Measurements from ENCODE around the gene XYLT1.
A peak's percentile ranks its signal among the peaks of the same experiment; 100 is the strongest.
"Not testable (repeated sequence)": the region's sequence is repeated elsewhere in the genome, so short reads cannot be mapped to it uniquely, and the experiment has no call there.

Gene XYLT1

DNA sequence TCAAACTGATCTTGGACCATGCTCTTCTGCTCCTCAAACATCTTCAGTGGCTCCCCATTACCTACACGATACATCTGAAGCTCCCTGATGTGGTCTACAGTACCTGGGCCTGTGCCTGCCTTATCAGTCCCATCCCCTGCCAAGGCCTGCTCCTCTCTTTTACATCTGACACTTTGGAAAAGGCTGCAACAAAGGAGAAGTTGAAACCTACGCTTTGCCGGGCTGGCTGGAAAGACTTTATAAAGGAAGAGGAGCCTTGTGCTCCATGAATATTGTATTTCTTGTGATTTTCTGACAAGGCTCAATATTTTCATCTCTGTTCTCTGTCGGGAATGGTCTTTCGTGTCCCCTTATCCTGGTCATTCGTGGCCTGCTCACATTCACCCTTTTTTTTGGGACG lies 132.5 kb downstream of the XYLT1 start:
- FAIRE-seq (no peak), DNase-seq (ENCODE audit: insufficient read length, low spot score) (no peak)
- TF ChIP-seq SPI1 (IDR thresholded peaks at IDR 0.05; ENCODE audit: low read depth, low read length) (no peak), PAX5 (IDR thresholded peaks at IDR 0.05; ENCODE audit: insufficient read depth, low read length, severe bottlenecking) (no peak), POU2F2 (IDR thresholded peaks at IDR 0.05; ENCODE audit: low read depth, low read length) (no peak), POLR2AphosphoS5 (IDR thresholded peaks at IDR 0.05; ENCODE audit: low read depth, low read length) (no peak)

DNA sequence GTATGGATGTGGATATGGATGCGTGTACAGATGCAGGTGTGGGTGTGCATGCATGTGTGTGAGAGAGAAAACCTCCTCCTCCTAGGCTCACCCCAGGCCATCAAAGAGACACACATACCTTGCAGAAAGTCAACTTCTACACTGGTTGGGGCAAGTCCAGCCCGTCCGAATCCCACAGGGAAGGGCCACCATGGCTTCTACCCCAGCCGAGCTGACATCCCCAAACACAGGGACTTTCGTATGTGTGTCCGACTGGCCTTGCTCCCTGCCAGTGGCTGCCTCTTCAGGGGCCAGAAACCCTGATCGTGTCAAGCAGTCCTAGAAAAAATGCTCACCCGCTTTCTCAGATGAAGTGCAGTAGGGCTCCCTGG lies 134.2 kb downstream of the XYLT1 start:
- TF ChIP-seq POU2F2 (IDR thresholded peaks at IDR 0.05; ENCODE audit: low read depth, low read length), result no peak
- no peak for TF ChIP-seq POLR2A (IDR thresholded peaks at IDR 0.05; ENCODE audit: low read depth, low read length)
- no peak for TF ChIP-seq POLR2AphosphoS5 (IDR thresholded peaks at IDR 0.05; ENCODE audit: low read depth, low read length)
- TF ChIP-seq PAX5 (IDR thresholded peaks at IDR 0.05; ENCODE audit: insufficient read depth, low read length, severe bottlenecking), result no peak
- TF ChIP-seq SPI1 (IDR thresholded peaks at IDR 0.05; ENCODE audit: low read depth, low read length), result no peak
- no peak for TF ChIP-seq TAF1 (IDR thresholded peaks at IDR 0.05; ENCODE audit: low read depth, low read length)
- FAIRE-seq (no peak), DNase-seq (ENCODE audit: insufficient read length, low spot score) (no peak)

DNA sequence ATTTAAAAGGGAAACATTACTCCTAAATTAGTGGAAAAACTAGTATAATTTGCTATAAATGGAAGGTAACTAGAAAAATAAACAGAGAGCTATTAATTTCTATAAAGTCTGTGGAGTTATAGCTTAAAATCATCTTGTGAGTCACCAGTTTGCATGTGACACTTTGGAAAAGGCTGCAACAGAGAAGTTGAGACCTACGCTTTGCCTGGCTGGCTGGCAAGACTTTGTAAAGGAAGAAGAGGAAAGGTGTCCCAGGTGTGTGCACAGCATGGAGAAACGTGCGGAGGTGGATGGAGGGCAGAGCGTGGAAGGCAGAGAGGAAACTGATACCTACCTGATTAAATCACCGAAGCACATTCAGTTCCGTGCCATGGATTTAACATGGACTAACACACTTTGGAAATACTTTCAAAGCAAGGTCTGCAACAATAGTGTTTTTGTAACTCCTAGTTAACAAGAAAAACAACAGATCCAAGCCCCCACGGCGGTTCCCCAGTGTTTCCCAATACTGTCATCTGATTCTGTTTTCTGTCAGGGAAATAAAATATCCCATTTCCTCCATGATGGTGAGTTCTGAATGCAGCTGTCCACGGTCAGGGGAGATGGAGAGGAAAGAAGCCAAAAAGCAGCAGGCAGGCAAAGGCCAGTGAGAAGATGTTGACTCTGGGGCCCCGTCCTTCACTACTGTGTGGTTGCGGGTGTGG lies 134.8 kb downstream of the XYLT1 start:
- TF ChIP-seq TAF1 (IDR thresholded peaks at IDR 0.05; ENCODE audit: low read depth, low read length), result no peak
- no peak for TF ChIP-seq PAX5 (IDR thresholded peaks at IDR 0.05; ENCODE audit: insufficient read depth, low read length, severe bottlenecking)
- TF ChIP-seq POLR2AphosphoS5 (IDR thresholded peaks at IDR 0.05; ENCODE audit: low read depth, low read length), result no peak
- TF ChIP-seq POU2F2 (IDR thresholded peaks at IDR 0.05; ENCODE audit: low read depth, low read length), result no peak
- no peak for TF ChIP-seq SPI1 (IDR thresholded peaks at IDR 0.05; ENCODE audit: low read depth, low read length)
- TF ChIP-seq POLR2A (IDR thresholded peaks at IDR 0.05; ENCODE audit: low read depth, low read length), result no peak
- no peak for DNase-seq (ENCODE audit: insufficient read length, low spot score)
- no peak for FAIRE-seq

DNA sequence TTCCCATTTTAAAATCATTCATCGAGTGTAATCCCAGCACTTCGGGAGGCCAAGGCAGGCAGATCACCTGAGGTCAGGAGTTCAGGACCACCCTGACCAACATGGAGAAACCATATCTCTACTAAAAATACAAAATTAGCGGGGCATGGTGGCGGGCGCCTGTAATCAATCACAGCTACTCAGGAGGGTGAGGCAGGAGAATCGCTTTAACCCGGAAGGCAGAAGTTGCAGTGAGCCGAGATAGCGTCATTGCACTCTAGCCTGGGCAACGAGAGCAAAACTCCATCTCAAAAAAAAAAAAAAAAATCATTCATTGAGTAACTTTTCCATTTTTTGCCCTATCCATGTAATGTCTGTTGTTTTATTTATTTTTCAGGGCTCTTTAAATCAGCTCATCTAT lies 135.4 kb downstream of the XYLT1 start:
- FAIRE-seq; DNase-seq (ENCODE audit: insufficient read length, low spot score): not testable (repeated sequence)

DNA sequence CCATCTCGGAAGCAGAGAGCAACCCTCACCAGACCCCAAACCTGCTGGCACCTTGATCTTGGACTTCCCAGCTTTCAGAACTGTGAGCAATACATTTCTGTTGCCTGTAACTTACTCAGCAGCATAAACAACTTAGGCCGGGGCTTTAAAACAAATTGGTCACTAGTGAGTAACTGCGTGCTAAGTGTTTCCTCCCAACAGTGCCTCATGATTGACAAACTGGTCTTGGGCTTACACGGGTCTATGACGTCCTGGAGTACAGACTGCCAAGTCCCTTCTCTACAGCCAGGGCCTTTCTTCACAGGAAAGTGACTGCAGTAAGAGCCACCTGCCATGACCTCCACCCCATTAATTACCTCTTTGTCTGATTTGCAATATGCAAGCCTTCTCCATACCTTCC lies 136.7 kb downstream of the XYLT1 start:
- FAIRE-seq (peak; percentile 5), DNase-seq (ENCODE audit: insufficient read length, low spot score) (no peak)
- TF ChIP-seq POU2F2 (IDR thresholded peaks at IDR 0.05; ENCODE audit: low read depth, low read length) (no peak), SPI1 (IDR thresholded peaks at IDR 0.05; ENCODE audit: low read depth, low read length) (no peak), POLR2A (IDR thresholded peaks at IDR 0.05; ENCODE audit: low read depth, low read length) (no peak), TAF1 (IDR thresholded peaks at IDR 0.05; ENCODE audit: low read depth, low read length) (no peak), PAX5 (IDR thresholded peaks at IDR 0.05; ENCODE audit: insufficient read depth, low read length, severe bottlenecking) (no peak), POLR2AphosphoS5 (IDR thresholded peaks at IDR 0.05; ENCODE audit: low read depth, low read length) (no peak)

DNA sequence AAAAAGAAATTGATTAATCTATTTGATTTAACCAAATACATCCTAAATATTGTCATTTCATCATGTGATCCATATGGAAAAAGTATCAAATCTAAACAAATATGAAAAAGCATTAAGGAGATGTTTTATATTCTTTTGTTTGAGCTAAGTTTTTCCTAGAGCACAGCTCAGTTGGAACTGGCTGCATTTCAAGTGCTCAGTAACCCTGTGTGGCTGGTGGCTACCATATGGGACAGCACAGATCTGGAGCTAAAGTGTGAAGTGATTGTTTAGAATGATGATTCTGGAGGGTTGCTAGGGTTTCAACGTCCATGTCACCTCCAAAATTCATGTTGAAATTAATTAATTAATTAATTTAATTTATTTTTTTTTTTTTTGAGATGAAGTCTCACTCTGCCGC lies 137.5 kb downstream of the XYLT1 start:
- no peak for TF ChIP-seq POU2F2 (IDR thresholded peaks at IDR 0.05; ENCODE audit: low read depth, low read length)
- no peak for TF ChIP-seq TAF1 (IDR thresholded peaks at IDR 0.05; ENCODE audit: low read depth, low read length)
- TF ChIP-seq POLR2A (IDR thresholded peaks at IDR 0.05; ENCODE audit: low read depth, low read length), result no peak
- no peak for TF ChIP-seq SPI1 (IDR thresholded peaks at IDR 0.05; ENCODE audit: low read depth, low read length)
- no peak for TF ChIP-seq PAX5 (IDR thresholded peaks at IDR 0.05; ENCODE audit: insufficient read depth, low read length, severe bottlenecking)
- no peak for TF ChIP-seq POLR2AphosphoS5 (IDR thresholded peaks at IDR 0.05; ENCODE audit: low read depth, low read length)
- FAIRE-seq (no peak), DNase-seq (ENCODE audit: insufficient read length, low spot score) (no peak)

DNA sequence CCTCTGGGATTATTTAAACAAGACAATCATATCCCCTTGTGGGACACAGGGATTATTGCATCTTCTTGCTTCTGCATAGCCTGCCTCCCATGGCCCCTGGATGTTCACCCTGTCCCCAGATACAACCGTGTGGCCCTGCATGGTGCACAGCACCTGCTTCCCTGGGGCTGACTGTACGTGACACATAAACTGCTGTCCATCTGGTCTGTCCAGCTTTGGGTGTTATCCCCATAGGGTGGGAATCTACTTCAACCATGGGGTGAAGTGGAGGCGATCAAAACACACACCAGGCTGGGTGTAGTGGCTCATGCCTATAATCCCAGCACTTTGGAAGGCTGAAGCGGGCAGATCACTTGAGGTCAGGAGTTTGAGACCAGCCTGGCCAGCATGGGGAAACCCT lies 138.8 kb downstream of the XYLT1 start:
- TF ChIP-seq POU2F2 (IDR thresholded peaks at IDR 0.05; ENCODE audit: low read depth, low read length) (no peak), POLR2A (IDR thresholded peaks at IDR 0.05; ENCODE audit: low read depth, low read length) (no peak), PAX5 (IDR thresholded peaks at IDR 0.05; ENCODE audit: insufficient read depth, low read length, severe bottlenecking) (no peak), TAF1 (IDR thresholded peaks at IDR 0.05; ENCODE audit: low read depth, low read length) (no peak), SPI1 (IDR thresholded peaks at IDR 0.05; ENCODE audit: low read depth, low read length) (no peak), POLR2AphosphoS5 (IDR thresholded peaks at IDR 0.05; ENCODE audit: low read depth, low read length) (no peak)
- DNase-seq (ENCODE audit: insufficient read length, low spot score) (no peak), FAIRE-seq (peak; percentile 55)

DNA sequence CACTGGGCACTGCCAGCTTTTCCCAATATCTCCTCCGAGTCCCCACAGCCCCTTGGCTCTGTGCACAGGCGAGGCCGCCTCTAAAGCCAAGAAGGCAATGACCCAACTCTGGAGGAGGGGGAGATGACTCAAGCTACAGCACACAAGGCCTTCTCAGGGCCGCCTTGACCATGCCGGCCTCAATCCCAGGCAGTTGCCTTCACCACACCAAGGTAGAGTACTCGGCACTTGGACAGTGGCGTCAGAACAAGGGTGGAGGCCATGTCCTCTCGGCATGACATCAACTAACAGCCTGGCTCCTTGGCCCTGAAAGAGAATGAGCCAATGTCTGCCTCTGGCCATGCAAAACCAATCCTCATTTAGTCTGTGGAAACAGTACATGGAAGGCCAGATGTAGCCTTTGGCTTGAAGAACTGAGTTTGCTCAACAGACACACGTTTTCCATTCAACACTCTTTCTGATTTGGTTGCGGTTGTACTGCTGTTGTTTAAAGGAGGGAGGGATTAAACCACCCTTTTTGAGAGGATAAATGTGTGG lies 139.6 kb downstream of the XYLT1 start:
- TF ChIP-seq POLR2AphosphoS5 (IDR thresholded peaks at IDR 0.05; ENCODE audit: low read depth, low read length) (no peak), TAF1 (IDR thresholded peaks at IDR 0.05; ENCODE audit: low read depth, low read length) (no peak), PAX5 (IDR thresholded peaks at IDR 0.05; ENCODE audit: insufficient read depth, low read length, severe bottlenecking) (no peak), POU2F2 (IDR thresholded peaks at IDR 0.05; ENCODE audit: low read depth, low read length) (no peak), POLR2A (IDR thresholded peaks at IDR 0.05; ENCODE audit: low read depth, low read length) (no peak), SPI1 (IDR thresholded peaks at IDR 0.05; ENCODE audit: low read depth, low read length) (no peak)
- FAIRE-seq, result no peak
- DNase-seq (ENCODE audit: insufficient read length, low spot score), result no peak

DNA sequence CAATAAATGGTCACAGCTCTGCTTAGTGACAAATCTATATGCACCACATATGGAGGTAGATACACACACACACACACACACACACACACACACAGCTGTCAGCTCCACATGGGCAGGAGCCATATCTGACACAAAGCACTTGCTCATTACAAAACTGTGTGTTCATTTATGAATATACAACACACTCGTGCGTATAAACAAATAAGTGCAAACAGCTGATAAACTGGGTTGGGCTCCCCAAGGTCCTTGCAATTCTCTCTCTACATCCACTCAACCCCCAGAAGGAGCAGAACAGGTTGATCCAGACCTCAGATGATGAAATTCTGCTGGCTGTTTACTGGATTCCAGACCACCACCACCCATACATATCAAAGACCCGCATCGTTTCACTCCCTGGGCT lies 140.7 kb downstream of the XYLT1 start:
- FAIRE-seq (peak; percentile 16), DNase-seq (ENCODE audit: insufficient read length, low spot score) (no peak)
- TF ChIP-seq PAX5 (IDR thresholded peaks at IDR 0.05; ENCODE audit: insufficient read depth, low read length, severe bottlenecking), result no peak
- no peak for TF ChIP-seq TAF1 (IDR thresholded peaks at IDR 0.05; ENCODE audit: low read depth, low read length)
- TF ChIP-seq POLR2A (IDR thresholded peaks at IDR 0.05; ENCODE audit: low read depth, low read length), result no peak
- no peak for TF ChIP-seq POLR2AphosphoS5 (IDR thresholded peaks at IDR 0.05; ENCODE audit: low read depth, low read length)
- no peak for TF ChIP-seq SPI1 (IDR thresholded peaks at IDR 0.05; ENCODE audit: low read depth, low read length)
- TF ChIP-seq POU2F2 (IDR thresholded peaks at IDR 0.05; ENCODE audit: low read depth, low read length), result no peak

DNA sequence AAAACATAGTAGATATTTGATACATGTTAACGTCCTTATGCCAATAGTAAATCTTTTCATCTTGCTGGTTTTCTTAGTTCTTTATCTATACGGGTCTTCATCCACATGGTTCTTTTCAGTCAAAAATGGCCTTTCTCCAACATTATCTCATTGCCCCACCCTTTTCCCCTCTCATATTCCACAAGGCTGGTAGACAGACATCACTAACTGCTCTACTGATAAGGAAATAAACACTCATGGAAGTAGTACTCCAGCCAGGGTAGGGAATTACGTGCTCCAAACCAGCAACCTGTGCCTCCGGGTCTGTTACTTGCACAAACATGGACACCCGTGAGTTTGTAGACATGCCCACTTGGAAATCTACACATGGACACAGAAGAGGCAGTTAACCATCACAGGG lies 141.4 kb downstream of the XYLT1 start:
- TF ChIP-seq POU2F2 (IDR thresholded peaks at IDR 0.05; ENCODE audit: low read depth, low read length) (no peak), POLR2A (IDR thresholded peaks at IDR 0.05; ENCODE audit: low read depth, low read length) (no peak), TAF1 (IDR thresholded peaks at IDR 0.05; ENCODE audit: low read depth, low read length) (no peak), PAX5 (IDR thresholded peaks at IDR 0.05; ENCODE audit: insufficient read depth, low read length, severe bottlenecking) (no peak), POLR2AphosphoS5 (IDR thresholded peaks at IDR 0.05; ENCODE audit: low read depth, low read length) (no peak), SPI1 (IDR thresholded peaks at IDR 0.05; ENCODE audit: low read depth, low read length) (no peak)
- DNase-seq (ENCODE audit: insufficient read length, low spot score) (no peak), FAIRE-seq (peak; percentile 64)
